ENCODE results near the gene PPIE. TPM values are rescaled to one million over a fixed set of nuclear protein-coding genes. Genes with fewer than 3 reads are reported as not detected.
"Not testable (repeated sequence)": the region's sequence is repeated elsewhere in the genome, so short reads cannot be mapped to it uniquely, and the experiment has no call there.

PPIE gene
- total and polyA plus RNA-seq, 2 of the 8 experiments (the other 6 are each of a cell fraction or from before 2014, with no cell fraction given): 38.9 to 56.1 TPM

DNA sequence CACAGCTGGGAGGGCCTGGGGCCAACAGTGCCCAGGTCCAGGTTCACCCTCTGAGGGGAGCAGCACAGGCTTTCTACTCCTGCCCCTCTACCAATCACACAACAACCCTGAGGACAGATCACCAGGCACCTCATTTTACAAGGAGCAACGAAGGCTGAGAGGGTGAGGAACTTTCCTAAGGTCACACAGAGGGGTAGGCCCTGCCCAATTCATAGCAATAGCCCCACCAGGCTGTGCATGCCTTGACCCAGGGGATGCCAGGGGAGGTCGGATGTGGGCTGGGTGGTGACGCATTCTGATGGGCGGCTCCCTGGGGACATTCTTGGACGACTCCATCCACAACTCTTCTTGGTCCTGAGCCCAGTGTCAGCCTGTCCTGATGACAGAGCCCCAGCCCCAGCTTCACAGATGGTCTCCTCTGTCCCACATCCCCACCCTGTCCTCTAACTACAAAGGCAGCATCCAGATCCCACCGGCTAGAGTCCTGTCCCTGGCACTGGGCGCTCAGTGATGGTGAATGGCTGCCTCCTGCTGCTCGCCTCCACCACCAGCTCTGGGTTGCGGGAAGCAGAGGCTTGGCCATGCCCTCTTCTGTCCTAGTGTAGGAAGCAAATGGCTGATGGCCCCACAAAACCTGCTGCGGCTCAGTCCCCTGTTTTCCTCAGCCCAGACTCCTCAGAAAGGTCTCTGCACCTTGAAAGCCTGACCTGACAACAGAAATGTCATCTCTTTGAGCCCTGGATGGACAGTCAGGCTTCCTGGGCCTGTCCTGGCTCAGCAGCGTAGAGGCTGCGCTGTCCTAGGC lies 47.8 kb downstream of the PPIE start:
- H2AFZ ChIP-seq (ENCODE audit: low read length); H3K9ac ChIP-seq (replicated peaks in 1 of 4; ENCODE audit: extremely low read depth in 1 of 4, low read depth in 3 of 4, low read length in 3 of 4); H3K4me3 ChIP-seq (ENCODE audit: extremely low read depth in 1 of 4, insufficient read depth in 2 of 4, low read depth in 3 of 4, low read length in 4 of 4); POLR2A ChIA-PET (ENCODE audit: partially characterized antibody); H3K56ac ChIP-seq (replicated peaks; ENCODE audit: insufficient read length, low read depth, low read length); FAIRE-seq; H3K27ac ChIP-seq (ENCODE audit: low read depth, low read length); H3K4me1 ChIP-seq (replicated peaks in 1 of 4; ENCODE audit: control insufficient read depth in 3 of 4, insufficient read depth in 4 of 4, low read length in 3 of 4); H3K14ac ChIP-seq (ENCODE audit: insufficient read length); H4K8ac ChIP-seq (ENCODE audit: extremely low read depth, insufficient read depth, low read length); H2BK5ac ChIP-seq (ENCODE audit: low read depth, low read length); DNase-seq (ENCODE audit: low read depth in 1 of 2, low spot score in 2 of 2); H3K23me2 ChIP-seq (ENCODE audit: low read depth, low read length); H2BK15ac ChIP-seq (ENCODE audit: low read length); H2BK20ac ChIP-seq (ENCODE audit: low read length); H4K20me1 ChIP-seq (replicated peaks in 1 of 2; ENCODE audit: control insufficient read depth in 1 of 2, insufficient read depth in 2 of 2, low read length in 2 of 2); H2AK5ac ChIP-seq (ENCODE audit: low read depth, low read length); H3K4ac ChIP-seq (replicated peaks; ENCODE audit: insufficient read length, low read depth, low read length); H3K9me3 ChIP-seq (ENCODE audit: insufficient read depth in 2 of 2, low read depth in 1 of 2, low read length in 1 of 2); H2BK12ac ChIP-seq (ENCODE audit: low read depth, low read length); H4K5ac ChIP-seq (ENCODE audit: insufficient read length, low read depth, low read length); H3K18ac ChIP-seq (ENCODE audit: extremely low read depth, low read length); H3K79me2 ChIP-seq (ENCODE audit: control insufficient read depth in 1 of 2, insufficient read depth in 2 of 2, low read length in 2 of 2); H3K36me3 ChIP-seq (ENCODE audit: control insufficient read depth in 2 of 4, insufficient read depth in 4 of 4, low read length in 3 of 4); H4K91ac ChIP-seq (replicated peaks; ENCODE audit: insufficient read length, low read length); H3K79me1 ChIP-seq (ENCODE audit: low read depth, low read length); H3K23ac ChIP-seq (ENCODE audit: insufficient read length); H2BK120ac ChIP-seq (replicated peaks; ENCODE audit: low read depth, low read length); H3K4me2 ChIP-seq (ENCODE audit: insufficient read depth in 1 of 2, low read depth in 2 of 2, low read length in 2 of 2): not testable (repeated sequence)
- WGBS, 2 experiments (ENCODE audit: extremely low coverage in 1 of 2, insufficient coverage in 1 of 2, insufficient read length in 1 of 2, insufficient replicate concordance in 2 of 2, low coverage in 1 of 2, low lambda C conversion rate in 2 of 2, missing lambda C conversion rate in 1 of 2): 87% methylated on average over 8 of the region's 12 CpGs; no CpG with 5 or more reads in 1 of the 2 experiments
- CTCF ChIA-PET (ENCODE audit: partially characterized antibody): interaction anchor here (0.6 to 1.3 kb wide), 6 partner anchors 11 to 145 kb away, joined by 3 to 5 read pairs (median 4); no protein-coding TSS in a partner anchor
- H3K27me3 ChIP-seq (replicated peaks in 1 of 4; ENCODE audit: control insufficient read depth in 3 of 4, extremely low read depth in 1 of 4, insufficient read depth in 3 of 4, low read length in 3 of 4): peaks cover 33 to 57% (median 44%) of the 10 kb centered on the region in 4 experiments

DNA sequence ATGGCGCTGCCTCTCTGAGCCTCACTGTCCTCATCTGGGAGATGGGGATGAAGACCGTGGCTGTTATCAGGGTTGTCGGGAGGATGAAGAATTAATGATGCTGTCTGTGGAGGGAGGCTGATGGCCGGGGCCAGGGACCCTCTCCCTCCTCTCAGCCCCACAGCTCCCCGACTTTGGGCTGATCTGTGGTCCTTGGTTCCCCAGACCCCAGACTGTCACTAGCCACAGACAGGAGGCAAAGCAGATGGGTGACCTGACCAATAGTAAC lies 48.4 kb downstream of the PPIE start:
- not testable (repeated sequence) for DNase-seq (ENCODE audit: low read depth in 1 of 2, low spot score in 2 of 2); FAIRE-seq

More for the DNA sequence above, 48.4 kb downstream of the PPIE start:
- H2BK120ac ChIP-seq (replicated peaks; ENCODE audit: low read depth, low read length); H3K79me2 ChIP-seq (ENCODE audit: control insufficient read depth in 1 of 2, insufficient read depth in 2 of 2, low read length in 2 of 2); H3K4me3 ChIP-seq (ENCODE audit: extremely low read depth in 1 of 4, insufficient read depth in 2 of 4, low read depth in 3 of 4, low read length in 4 of 4); H3K14ac ChIP-seq (ENCODE audit: insufficient read length); H2BK12ac ChIP-seq (ENCODE audit: low read depth, low read length); H3K18ac ChIP-seq (ENCODE audit: extremely low read depth, low read length); H3K56ac ChIP-seq (replicated peaks; ENCODE audit: insufficient read length, low read depth, low read length); H2BK15ac ChIP-seq (ENCODE audit: low read length); H3K36me3 ChIP-seq (ENCODE audit: control insufficient read depth in 2 of 4, insufficient read depth in 4 of 4, low read length in 3 of 4); H3K4ac ChIP-seq (replicated peaks; ENCODE audit: insufficient read length, low read depth, low read length); H3K4me2 ChIP-seq (ENCODE audit: insufficient read depth in 1 of 2, low read depth in 2 of 2, low read length in 2 of 2); H2BK20ac ChIP-seq (ENCODE audit: low read length); H3K79me1 ChIP-seq (ENCODE audit: low read depth, low read length); H3K9ac ChIP-seq (replicated peaks in 1 of 4; ENCODE audit: extremely low read depth in 1 of 4, low read depth in 3 of 4, low read length in 3 of 4); H4K91ac ChIP-seq (replicated peaks; ENCODE audit: insufficient read length, low read length); H2AFZ ChIP-seq (ENCODE audit: low read length); H3K23me2 ChIP-seq (ENCODE audit: low read depth, low read length); H3K4me1 ChIP-seq (replicated peaks in 1 of 4; ENCODE audit: control insufficient read depth in 3 of 4, insufficient read depth in 4 of 4, low read length in 3 of 4); H4K5ac ChIP-seq (ENCODE audit: insufficient read length, low read depth, low read length); H3K23ac ChIP-seq (ENCODE audit: insufficient read length); H4K8ac ChIP-seq (ENCODE audit: extremely low read depth, insufficient read depth, low read length); H2BK5ac ChIP-seq (ENCODE audit: low read depth, low read length); H3K27ac ChIP-seq (ENCODE audit: low read depth, low read length); H4K20me1 ChIP-seq (replicated peaks in 1 of 2; ENCODE audit: control insufficient read depth in 1 of 2, insufficient read depth in 2 of 2, low read length in 2 of 2); H2AK5ac ChIP-seq (ENCODE audit: low read depth, low read length); H3K9me3 ChIP-seq (ENCODE audit: insufficient read depth in 2 of 2, low read depth in 1 of 2, low read length in 1 of 2): not testable (repeated sequence)
- CTCF ChIA-PET (ENCODE audit: partially characterized antibody): interaction anchor here (1.0 to 1.2 kb wide), 2 partner anchors 10 to 13 kb away, joined by 3 read pairs; no protein-coding TSS in a partner anchor
- H3K27me3 ChIP-seq (replicated peaks in 1 of 4; ENCODE audit: control insufficient read depth in 3 of 4, extremely low read depth in 1 of 4, insufficient read depth in 3 of 4, low read length in 3 of 4): peaks cover 34 to 59% (median 46%) of the 10 kb centered on the region in 4 experiments
- WGBS, 2 experiments (ENCODE audit: extremely low coverage in 1 of 2, insufficient coverage in 1 of 2, insufficient read length in 1 of 2, insufficient replicate concordance in 2 of 2, low coverage in 1 of 2, low lambda C conversion rate in 2 of 2, missing lambda C conversion rate in 1 of 2): 85% methylated on average over 3 of the region's 5 CpGs; no CpG with 5 or more reads in 1 of the 2 experiments
- POLR2A ChIA-PET (ENCODE audit: partially characterized antibody): interaction anchor here (1.0 kb wide), 1 partner anchor 32 kb away, joined by 3 read pairs; no protein-coding TSS in a partner anchor
